ENCODE data around the gene NCOA1.
"Not testable (repeated sequence)": the region's sequence is repeated elsewhere in the genome, so short reads cannot be mapped to it uniquely, and the experiment has no call there.

NCOA1 gene

DNA sequence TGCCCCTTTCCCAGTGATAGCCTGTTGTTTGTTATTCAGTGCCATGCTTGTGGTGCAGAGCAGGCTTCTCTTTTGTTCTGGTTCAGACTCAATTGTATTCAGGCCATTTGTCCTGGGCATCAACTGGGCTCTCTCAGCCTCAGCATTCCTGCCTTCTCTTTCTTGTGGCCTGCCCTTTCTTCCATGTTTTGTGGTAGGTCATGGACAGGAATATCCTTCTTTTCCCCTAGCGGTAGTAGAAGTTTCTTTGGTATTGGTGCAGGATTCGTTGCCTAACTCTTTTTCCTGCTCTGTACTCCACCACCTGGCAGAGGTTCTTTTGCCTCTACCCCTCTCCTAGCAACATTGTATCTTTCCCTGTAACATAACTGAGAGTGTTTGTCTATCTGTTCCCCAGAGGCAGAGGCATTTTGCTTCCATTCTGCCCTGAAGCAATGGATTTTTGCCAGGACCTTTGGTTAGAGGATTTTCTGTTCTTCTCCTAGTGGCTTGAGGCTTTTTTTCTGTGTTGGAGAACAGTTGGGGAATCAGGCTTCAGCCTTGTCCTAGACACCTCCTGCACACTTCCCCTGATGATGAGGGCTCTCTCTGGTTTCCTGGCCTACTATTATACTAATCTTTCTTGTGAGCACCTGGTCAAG, 68.5 kb downstream of the NCOA1 start:
- H3K36me3 ChIP-seq (replicated peaks), result no peaks in the 10 kb centered on the region
- H3K27ac ChIP-seq, result no peak overlapping the region
- in situ Hi-C loops (cut with HindIII; ENCODE audit: low pct_ligation_motif_present, low sequenced_read_pairs), result no loop called here
- TF ChIP-seq, protein P1, sequence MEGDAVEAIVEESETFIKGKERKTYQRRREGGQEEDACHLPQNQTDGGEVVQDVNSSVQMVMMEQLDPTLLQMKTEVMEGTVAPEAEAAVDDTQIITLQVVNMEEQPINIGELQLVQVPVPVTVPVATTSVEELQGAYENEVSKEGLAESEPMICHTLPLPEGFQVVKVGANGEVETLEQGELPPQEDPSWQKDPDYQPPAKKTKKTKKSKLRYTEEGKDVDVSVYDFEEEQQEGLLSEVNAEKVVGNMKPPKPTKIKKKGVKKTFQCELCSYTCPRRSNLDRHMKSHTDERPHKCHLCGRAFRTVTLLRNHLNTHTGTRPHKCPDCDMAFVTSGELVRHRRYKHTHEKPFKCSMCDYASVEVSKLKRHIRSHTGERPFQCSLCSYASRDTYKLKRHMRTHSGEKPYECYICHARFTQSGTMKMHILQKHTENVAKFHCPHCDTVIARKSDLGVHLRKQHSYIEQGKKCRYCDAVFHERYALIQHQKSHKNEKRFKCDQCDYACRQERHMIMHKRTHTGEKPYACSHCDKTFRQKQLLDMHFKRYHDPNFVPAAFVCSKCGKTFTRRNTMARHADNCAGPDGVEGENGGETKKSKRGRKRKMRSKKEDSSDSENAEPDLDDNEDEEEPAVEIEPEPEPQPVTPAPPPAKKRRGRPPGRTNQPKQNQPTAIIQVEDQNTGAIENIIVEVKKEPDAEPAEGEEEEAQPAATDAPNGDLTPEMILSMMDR (IDR thresholded peaks at IDR 0.05; ENCODE audit: low read depth, low read length, missing control alignments), result no peak
- H3K27me3 ChIP-seq (replicated peaks), result no peaks in the 10 kb centered on the region
- H3K4me3 ChIP-seq (ENCODE audit: low read depth, low read length), result no peak overlapping the region
- no peak for DNase-seq

GRCh38 chr2:24565537-24565936, 74.5 kb downstream of the NCOA1 start:
- DNase-seq, result no peak
- H3K4me3 ChIP-seq (ENCODE audit: low read depth, low read length), result no peak overlapping the region
- in situ Hi-C loops (cut with HindIII; ENCODE audit: low pct_ligation_motif_present, low sequenced_read_pairs), result no loop called here
- H3K27me3 ChIP-seq (replicated peaks), result no peaks in the 10 kb centered on the region
- no peaks in the 10 kb centered on the region for H3K36me3 ChIP-seq (replicated peaks)
- H3K27ac ChIP-seq, result no peak overlapping the region
- TF ChIP-seq, protein P1 (IDR thresholded peaks at IDR 0.05; ENCODE audit: low read depth, low read length, missing control alignments), result no peak

- no peaks in the 10 kb centered on the region for H3K27me3 ChIP-seq (replicated peaks)
- TF ChIP-seq, protein P1 (IDR thresholded peaks at IDR 0.05; ENCODE audit: low read depth, low read length, missing control alignments), result no peak
Observed at GRCh38 chr2:24566209-24566608, 75.2 kb downstream of the NCOA1 start.

GRCh38 chr2:24566630-24567029, 75.6 kb downstream of the NCOA1 start:
- Histone ChIP-seq H3K27ac (no peak overlapping the region), H3K27me3 (replicated peaks) (no peaks in the 10 kb centered on the region), H3K36me3 (replicated peaks) (no peaks in the 10 kb centered on the region), H3K4me3 (ENCODE audit: low read depth, low read length) (no peak overlapping the region)
- TF ChIP-seq, protein P1 (IDR thresholded peaks at IDR 0.05; ENCODE audit: low read depth, low read length, missing control alignments), result no peak
- no peak for DNase-seq
- in situ Hi-C loops (cut with HindIII; ENCODE audit: low pct_ligation_motif_present, low sequenced_read_pairs), result no loop called here

More at GRCh38 chr2:24566209-24566608, 75.2 kb downstream of the NCOA1 start:
- no peaks in the 10 kb centered on the region for H3K36me3 ChIP-seq (replicated peaks)
- no peak overlapping the region for H3K27ac ChIP-seq
- no peak overlapping the region for H3K4me3 ChIP-seq (ENCODE audit: low read depth, low read length)
- in situ Hi-C loops (cut with HindIII; ENCODE audit: low pct_ligation_motif_present, low sequenced_read_pairs), result no loop called here
- no peak for DNase-seq

DNA sequence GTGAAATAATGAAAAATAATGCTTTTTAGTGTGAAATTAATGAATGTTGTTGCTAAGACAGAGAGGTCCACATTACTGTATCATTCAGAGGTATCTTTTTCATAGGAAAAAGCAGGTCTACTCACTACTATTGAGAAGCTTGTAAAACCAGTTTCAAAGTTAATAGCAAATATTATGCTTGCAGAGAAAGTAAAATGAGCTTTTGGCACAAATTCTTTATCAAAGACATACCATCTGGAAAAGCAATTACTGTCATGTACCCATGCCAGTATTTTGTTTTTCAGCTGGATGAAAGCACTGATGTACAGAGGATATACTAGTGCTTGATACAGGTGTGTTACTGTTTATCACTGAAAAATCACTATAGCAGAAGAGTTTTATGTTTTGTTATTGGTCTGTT, 77.5 kb downstream of the NCOA1 start:
- in situ Hi-C loops (cut with HindIII; ENCODE audit: low pct_ligation_motif_present, low sequenced_read_pairs), result no loop called here
- H3K36me3 ChIP-seq (replicated peaks), result no peaks in the 10 kb centered on the region
- H3K27ac ChIP-seq, result no peak overlapping the region
- no peak overlapping the region for H3K4me3 ChIP-seq (ENCODE audit: low read depth, low read length)
- no peak for DNase-seq
- no peaks in the 10 kb centered on the region for H3K27me3 ChIP-seq (replicated peaks)
- TF ChIP-seq, protein P1 (IDR thresholded peaks at IDR 0.05; ENCODE audit: low read depth, low read length, missing control alignments), result no peak

- H3K27me3 ChIP-seq (replicated peaks); in situ Hi-C loops (cut with HindIII; ENCODE audit: low pct_ligation_motif_present, low sequenced_read_pairs); DNase-seq; H3K4me3 ChIP-seq (ENCODE audit: low read depth, low read length); H3K36me3 ChIP-seq (replicated peaks); H3K27ac ChIP-seq: not testable (repeated sequence)
Observed at GRCh38 chr2:24569565-24569964, 78.5 kb downstream of the NCOA1 start.
